Esophagus squamous epithelium (tissue), 4 donors: ENCODE measurements around the gene C19orf38.
A peak's percentile ranks its signal among the peaks of the same experiment; 100 is the strongest.

Experiments
- POLR2A ChIP-seq, 4 donors: fragments of 450-650 bp; IDR thresholded peaks; one replicate each; pipeline ENCODE4 v1.6.1; 2017; ENCODE audit warnings: antibody characterized with exemption in 4 of 4, mild to moderate bottlenecking in 4 of 4, moderate library complexity in 3 of 4
- TF ChIP-seq, protein P1 (sequence below), 6 experiments: fragments of 450-650 bp in 4 of 6; fragments of 200-600 bp in 2 of 6; sonication (generic) in 2 of 6; IDR thresholded peaks; one replicate each; pipeline ENCODE4 v1.5.1; 2016 to 2019; ENCODE audit warnings: antibody characterized with exemption in 6 of 6, mild to moderate bottlenecking in 4 of 6, moderate library complexity in 4 of 6

DNA sequence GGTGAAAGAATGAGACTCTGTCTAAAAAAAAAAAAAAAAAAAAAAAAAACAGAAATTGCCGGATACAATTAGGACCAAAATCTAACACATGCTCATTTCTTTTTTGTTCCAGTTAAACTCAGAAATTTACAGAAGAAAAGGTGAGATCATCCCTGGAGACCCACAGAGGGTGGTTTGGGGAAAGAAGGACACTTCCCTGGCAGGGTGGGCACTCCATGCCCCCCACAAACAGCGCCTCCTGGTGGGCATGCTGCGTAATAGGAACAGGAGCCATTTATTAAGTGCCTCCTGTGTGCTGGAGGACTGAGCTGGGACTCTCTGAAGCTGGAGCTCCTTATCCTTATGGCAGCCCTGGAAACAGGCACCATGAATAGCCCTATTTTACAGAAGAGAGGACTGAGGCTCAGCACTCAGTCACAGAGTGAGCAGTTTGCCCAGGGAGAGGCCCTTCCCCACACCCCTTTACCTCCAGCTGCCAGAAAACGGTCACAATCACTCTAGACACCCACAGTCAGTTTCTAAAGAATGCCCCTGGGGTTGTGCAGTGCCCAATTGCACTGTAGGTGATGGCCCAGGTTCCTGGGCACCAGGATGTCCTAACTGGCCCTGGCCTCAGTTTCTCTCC lies 10.1 kb downstream of the C19orf38 start:
- TF ChIP-seq, protein P1, sequence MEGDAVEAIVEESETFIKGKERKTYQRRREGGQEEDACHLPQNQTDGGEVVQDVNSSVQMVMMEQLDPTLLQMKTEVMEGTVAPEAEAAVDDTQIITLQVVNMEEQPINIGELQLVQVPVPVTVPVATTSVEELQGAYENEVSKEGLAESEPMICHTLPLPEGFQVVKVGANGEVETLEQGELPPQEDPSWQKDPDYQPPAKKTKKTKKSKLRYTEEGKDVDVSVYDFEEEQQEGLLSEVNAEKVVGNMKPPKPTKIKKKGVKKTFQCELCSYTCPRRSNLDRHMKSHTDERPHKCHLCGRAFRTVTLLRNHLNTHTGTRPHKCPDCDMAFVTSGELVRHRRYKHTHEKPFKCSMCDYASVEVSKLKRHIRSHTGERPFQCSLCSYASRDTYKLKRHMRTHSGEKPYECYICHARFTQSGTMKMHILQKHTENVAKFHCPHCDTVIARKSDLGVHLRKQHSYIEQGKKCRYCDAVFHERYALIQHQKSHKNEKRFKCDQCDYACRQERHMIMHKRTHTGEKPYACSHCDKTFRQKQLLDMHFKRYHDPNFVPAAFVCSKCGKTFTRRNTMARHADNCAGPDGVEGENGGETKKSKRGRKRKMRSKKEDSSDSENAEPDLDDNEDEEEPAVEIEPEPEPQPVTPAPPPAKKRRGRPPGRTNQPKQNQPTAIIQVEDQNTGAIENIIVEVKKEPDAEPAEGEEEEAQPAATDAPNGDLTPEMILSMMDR (IDR thresholded peaks at IDR 0.05) = peak in 5 of 6 experiments; percentile 16 to 56 (median 42)
- TF ChIP-seq POLR2A (IDR thresholded peaks at IDR 0.05) = no peak
